Inflammatory macrophage treated with lipopolysaccharide for 1 hour (primary cell): Measurements from ENCODE around the gene SORBS1.

ENCODE experiments used
- DNase-seq, 2 donors: peaks; one replicate each; pipeline ENCODE4 v3.0.0-alpha.2; 2020 to 2022

The SORBS1 gene

GRCh38 chr10:95538412-95538811 lies 22.8 kb downstream of the SORBS1 start:
- no peak for DNase-seq

GRCh38 chr10:95537542-95537927 lies 23.6 kb downstream of the SORBS1 start:
- DNase-seq = no peak

GRCh38 chr10:95536894-95537541 lies 24.2 kb downstream of the SORBS1 start:
- DNase-seq = no peak

- no peak for DNase-seq
These were observed 25.2 kb downstream of the SORBS1 start for GRCh38 chr10:95536017-95536416.

- DNase-seq = no peak
These were observed 25.6 kb downstream of the SORBS1 start for GRCh38 chr10:95535526-95535925.

- no peak for DNase-seq
These were observed 27.6 kb downstream of the SORBS1 start for GRCh38 chr10:95533590-95533989.

- DNase-seq = no peak
These were observed 28.6 kb downstream of the SORBS1 start for GRCh38 chr10:95532536-95532935.

- no peak for DNase-seq
These were observed 29.2 kb downstream of the SORBS1 start for GRCh38 chr10:95531994-95532399.

- DNase-seq = no peak
These were observed 29.9 kb downstream of the SORBS1 start for GRCh38 chr10:95531058-95531809.

DNA sequence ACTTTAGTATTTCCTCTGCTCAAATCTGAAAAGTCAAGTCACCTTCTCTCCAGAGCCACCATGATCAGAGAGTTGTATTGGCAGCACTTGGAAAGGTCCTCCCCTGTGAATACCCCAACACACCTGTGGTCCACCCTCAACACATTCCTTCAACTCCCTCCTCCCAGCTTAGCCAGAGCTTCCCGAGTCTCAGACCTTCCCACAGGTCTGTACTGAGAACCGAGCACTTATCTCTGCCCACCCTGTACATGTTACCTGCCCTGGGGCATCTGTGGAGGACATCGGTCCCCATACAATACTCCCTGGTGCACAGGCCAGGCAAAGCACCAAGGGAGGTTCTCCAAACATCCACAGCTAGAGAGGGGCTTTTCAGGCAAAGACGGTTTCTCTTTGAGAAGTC lies 30.6 kb downstream of the SORBS1 start:
- DNase-seq = no peak

- no peak for DNase-seq
These were observed 31.1 kb downstream of the SORBS1 start for GRCh38 chr10:95530029-95530428.

DNA sequence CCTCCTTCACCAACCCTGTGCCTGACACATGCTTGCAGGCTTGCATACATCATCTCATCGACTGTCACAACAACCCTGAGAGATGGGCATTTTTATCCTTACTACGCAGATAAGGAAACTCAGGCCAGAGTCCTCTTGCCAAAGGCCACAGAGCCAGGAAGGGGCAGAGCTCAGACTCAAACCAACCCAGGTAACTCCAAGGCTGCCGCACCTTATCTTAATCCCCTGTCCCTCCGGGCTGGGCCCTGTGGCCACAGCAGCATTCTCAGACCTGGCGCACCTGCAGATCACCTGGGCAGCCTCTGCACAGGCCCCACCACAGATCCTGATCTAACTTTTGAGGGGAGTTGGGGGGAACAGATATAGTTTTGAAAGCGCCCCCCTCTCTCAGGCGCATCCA lies 35.1 kb downstream of the SORBS1 start:
- no peak for DNase-seq

GRCh38 chr10:95525033-95525418 lies 36.1 kb downstream of the SORBS1 start:
- DNase-seq = no peak

- DNase-seq = no peak
These were observed 36.7 kb downstream of the SORBS1 start for GRCh38 chr10:95524358-95525032.

GRCh38 chr10:95522117-95522516 lies 39.1 kb downstream of the SORBS1 start:
- DNase-seq = no peak

DNA sequence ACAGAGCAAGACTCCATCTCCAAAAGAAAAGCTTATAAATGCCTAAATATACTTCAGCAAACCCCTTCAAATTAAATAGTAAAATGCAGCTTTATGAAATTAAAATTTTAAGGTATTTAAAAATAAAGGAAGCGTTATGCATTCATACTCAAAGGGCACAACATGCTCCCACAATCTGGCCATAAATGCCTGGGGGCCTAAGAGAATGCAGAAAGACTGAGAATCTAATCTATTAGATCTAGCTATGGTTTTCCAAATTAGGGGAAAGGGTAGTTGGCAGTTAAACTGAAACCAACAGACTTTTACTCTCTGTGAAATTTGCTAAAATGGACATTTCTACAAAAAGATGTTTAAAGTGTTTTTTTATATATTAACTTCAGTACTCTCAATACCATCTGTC lies 40.6 kb downstream of the SORBS1 start:
- DNase-seq = no peak

DNA sequence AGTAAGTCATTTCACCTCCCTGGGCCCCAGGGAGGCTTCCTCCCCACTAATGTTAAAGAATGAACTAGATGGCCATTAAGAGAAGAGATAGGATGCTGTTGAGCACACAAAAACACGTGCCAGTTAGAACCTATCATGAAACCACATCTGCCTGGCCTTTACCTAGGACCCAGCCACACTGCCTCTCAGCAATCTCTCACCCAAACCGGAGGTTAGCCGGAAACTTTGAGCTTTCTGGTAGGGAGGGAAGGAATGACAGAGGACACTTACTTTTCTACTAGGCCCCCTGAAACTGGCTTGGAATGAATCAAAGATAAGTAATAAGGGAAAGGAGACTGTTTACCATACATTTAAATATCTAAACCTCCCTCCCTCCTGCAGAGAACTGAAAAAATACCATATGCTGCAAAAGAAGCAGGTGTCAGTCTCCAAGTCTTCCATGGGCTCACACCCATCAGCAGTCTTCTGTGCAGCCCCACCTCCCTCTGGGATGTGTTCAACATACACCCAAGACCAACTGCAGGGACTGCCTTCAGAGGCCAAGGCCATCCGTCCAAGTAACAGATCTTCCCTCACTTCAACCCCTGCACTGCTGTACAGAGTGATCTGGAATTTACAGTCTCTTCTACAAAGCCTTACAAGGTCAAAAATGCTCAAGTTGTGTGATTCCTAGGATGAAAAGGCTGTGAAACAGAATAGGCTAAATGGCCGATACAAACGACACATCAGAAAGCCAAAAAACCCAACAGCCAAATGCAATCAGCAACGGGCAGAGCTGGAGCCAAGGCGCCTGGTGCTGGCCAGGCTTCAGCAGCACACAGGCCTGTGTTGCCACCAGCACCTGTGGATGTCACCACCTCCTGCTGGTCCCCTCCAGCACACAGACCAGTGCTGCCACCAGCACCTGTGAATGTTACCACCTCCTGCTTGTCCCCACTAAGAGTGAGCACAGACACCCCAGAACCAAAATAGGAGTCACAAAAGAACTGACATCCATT lies 42.4 kb downstream of the SORBS1 start:
- DNase-seq = no peak

GRCh38 chr10:95517536-95518454 lies 43.4 kb downstream of the SORBS1 start:
- no peak for DNase-seq

DNA sequence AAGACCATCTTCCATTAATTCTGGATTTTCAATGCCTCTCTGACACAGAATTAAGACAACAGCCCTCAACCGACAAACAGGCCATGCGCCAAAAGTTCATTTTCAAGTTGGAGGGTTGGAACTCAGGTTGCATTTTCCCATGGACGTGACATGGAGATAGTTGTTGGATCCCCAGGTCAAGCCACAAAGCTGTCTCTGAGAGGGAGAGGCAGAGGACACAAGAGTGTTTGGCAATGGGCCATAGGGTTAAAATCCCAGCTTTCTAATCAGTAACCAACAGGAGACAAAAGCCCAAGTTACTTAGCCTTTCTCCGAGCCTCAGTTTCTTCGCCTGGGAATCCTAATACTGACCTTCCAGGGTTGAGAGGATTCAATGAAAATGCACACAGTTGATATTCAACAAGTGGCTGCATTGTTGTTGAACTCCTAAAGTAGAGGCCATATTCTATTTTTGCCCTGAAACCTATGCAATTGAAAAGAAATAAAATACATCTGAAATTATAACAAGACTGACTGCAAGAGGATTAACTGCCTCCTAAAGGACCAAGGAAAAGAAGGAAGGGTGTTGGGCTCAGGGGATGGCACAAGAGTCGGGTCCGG lies 44.3 kb downstream of the SORBS1 start:
- no peak for DNase-seq

GRCh38 chr10:95513941-95514392 lies 47.2 kb downstream of the SORBS1 start:
- DNase-seq = no peak

DNA sequence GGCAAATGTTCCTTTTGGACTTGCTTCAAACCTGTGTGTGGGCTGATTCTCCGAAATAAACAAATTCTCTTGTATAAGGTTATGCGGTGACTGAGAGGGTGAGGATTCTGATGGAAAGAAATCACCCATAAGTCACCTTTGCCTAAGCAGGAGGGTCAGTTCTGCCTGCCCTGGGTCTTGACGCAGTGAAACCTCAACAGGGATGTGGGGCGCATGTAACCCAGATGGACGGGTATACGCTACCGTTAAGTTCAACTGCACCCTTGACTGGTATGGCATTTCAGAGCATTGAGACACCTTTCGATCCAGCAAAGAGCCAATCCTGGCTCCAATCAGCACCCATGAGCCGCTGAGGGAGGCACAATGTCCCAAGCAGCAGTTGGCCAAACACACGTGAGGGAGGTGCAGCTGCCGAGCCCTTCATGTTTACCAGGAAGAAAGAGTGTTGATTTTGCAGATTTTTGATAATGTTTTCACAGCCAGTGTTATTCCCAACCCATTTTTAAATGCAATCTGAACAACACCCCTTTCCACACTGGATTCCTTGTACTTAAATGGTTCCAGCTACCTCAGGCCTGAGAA lies 48.1 kb downstream of the SORBS1 start:
- DNase-seq = no peak
